Testis (tissue), 3 donors: ENCODE results near the gene SNRPN. TPM values are rescaled to one million over a fixed set of nuclear protein-coding genes. Genes with fewer than 3 reads are reported as not detected.
"Not testable (repeated sequence)": the region's sequence is repeated elsewhere in the genome, so short reads cannot be mapped to it uniquely, and the experiment has no call there.

Experiments
- DNase-seq: peaks from one replicate; pipeline ENCODE4 v3.0.0-alpha.2; 2019
- H3K27ac ChIP-seq, 2 donors: fragments of 200-600 bp; sonication (generic); one replicate each; pipeline ENCODE4 v1.5.1; 2019
- H3K27me3 ChIP-seq: fragments of 200-600 bp; sonication (generic); one replicate; pipeline ENCODE4 v1.5.1; 2019
- H3K36me3 ChIP-seq: fragments of 200-600 bp; sonication (generic); one replicate; pipeline ENCODE4 v1.5.1; 2017; ENCODE audit warnings: low read depth; ENCODE audit errors: missing control alignments
- H3K4me1 ChIP-seq: fragments of 200-600 bp; sonication (generic); one replicate; pipeline ENCODE4 v1.5.1; 2019
- H3K4me3 ChIP-seq, 2 donors: fragments of 200-600 bp; sonication (generic); one replicate each; pipeline ENCODE4 v1.5.1; 2017 to 2019
- H3K9me3 ChIP-seq: fragments of 200-600 bp; sonication (generic); one replicate; pipeline ENCODE4 v1.5.1; 2017
- POLR2A ChIP-seq: fragments of 450-650 bp; IDR thresholded peaks from one replicate; pipeline ENCODE4 v1.6.1; 2017; ENCODE audit warnings: antibody characterized with exemption, mild to moderate bottlenecking, moderate library complexity
- WGBS, 2 donors: methylation state at CpG; one replicate each; pipeline ENCODE4 v1.1.5; 2018; 5-methylcytosine and 5-hydroxymethylcytosine counted together
- intact Hi-C: fragments of 100-400 bp; cut with DNase I; formaldehyde crosslinking; loops from one replicate; pipeline ENCODE4 v1.15.1; 2023; ENCODE audit warnings: low total_unique reads
- polyA plus RNA-seq: library from polyadenylated mRNA; stranded (reverse); fragments of 350-450 nt; fragmentation: Illumina TruSeq; extraction: RNeasy Lipid Tissue Mini Kit (QIAGEN cat#74804); gene quantifications from one replicate; pipeline ENCODE4 v1.2.3, GENCODE V29; 2014; ENCODE audit warnings: low read depth, low replicate concordance; ENCODE audit not compliant: insufficient read depth
- total RNA-seq, 2 donors: library from RNA; depleted of rRNA; stranded (reverse); fragments of >200 nt; gene quantifications; one replicate each; pipeline ENCODE4 v1.2.3, GENCODE V29; 2016
- TF ChIP-seq, protein P1 (sequence below), 3 experiments: fragments of 450-650 bp in 2 of 3; fragments of 200-600 bp in 1 of 3; sonication (generic) in 1 of 3; IDR thresholded peaks; one replicate each; pipeline ENCODE4 v1.5.1; 2016 to 2019; ENCODE audit warnings: antibody characterized with exemption in 3 of 3, mild to moderate bottlenecking in 2 of 3, moderate library complexity in 1 of 3

Gene SNRPN
- total and polyA plus RNA-seq, 3 donors from 2014 or later = 127 to 180 (median 132) TPM

DNA sequence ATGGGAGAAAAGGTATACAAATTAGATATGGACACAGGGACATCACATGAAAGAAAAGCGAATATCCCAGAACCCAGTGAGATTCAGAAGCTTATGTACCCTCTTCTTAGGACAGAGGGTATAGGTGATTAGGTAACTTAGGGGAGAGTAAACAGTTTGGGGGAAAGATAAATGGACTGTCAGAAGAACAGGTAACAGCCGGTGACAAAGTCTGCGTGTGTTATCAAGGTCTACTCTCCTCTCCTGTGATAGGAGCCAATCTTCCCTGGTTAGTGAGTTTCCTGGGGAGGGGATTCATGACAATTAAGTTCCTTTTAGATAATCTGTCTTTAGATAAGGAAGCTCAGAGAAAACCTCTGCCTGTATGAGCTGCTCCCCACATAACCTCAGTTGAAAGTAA is 30.6 kb upstream of the SNRPN start:
- H3K27me3 ChIP-seq = no peaks in the 10 kb centered on the region
- 76 to 77% methylated on average over 3 of the region's 3 CpGs for WGBS, 2 donors
- no peak for DNase-seq
- H3K36me3 ChIP-seq = no peaks in the 10 kb centered on the region
- TF ChIP-seq POLR2A = no peak
- TF ChIP-seq, protein P1, sequence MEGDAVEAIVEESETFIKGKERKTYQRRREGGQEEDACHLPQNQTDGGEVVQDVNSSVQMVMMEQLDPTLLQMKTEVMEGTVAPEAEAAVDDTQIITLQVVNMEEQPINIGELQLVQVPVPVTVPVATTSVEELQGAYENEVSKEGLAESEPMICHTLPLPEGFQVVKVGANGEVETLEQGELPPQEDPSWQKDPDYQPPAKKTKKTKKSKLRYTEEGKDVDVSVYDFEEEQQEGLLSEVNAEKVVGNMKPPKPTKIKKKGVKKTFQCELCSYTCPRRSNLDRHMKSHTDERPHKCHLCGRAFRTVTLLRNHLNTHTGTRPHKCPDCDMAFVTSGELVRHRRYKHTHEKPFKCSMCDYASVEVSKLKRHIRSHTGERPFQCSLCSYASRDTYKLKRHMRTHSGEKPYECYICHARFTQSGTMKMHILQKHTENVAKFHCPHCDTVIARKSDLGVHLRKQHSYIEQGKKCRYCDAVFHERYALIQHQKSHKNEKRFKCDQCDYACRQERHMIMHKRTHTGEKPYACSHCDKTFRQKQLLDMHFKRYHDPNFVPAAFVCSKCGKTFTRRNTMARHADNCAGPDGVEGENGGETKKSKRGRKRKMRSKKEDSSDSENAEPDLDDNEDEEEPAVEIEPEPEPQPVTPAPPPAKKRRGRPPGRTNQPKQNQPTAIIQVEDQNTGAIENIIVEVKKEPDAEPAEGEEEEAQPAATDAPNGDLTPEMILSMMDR (IDR thresholded peaks at IDR 0.05) = no peak
- H3K27ac ChIP-seq = no peak overlapping the region
- no peak overlapping the region for H3K4me3 ChIP-seq
- H3K9me3 ChIP-seq = no peaks in the 10 kb centered on the region
- no peaks in the 10 kb centered on the region for H3K4me1 ChIP-seq
- intact Hi-C loops = no loop called here

GRCh38 chr15:24924621-24925020 is 30.2 kb upstream of the SNRPN start:
- intact Hi-C loops = no loop called here
- 70 to 74% methylated on average over 2 of the region's 2 CpGs for WGBS, 2 donors

DNA sequence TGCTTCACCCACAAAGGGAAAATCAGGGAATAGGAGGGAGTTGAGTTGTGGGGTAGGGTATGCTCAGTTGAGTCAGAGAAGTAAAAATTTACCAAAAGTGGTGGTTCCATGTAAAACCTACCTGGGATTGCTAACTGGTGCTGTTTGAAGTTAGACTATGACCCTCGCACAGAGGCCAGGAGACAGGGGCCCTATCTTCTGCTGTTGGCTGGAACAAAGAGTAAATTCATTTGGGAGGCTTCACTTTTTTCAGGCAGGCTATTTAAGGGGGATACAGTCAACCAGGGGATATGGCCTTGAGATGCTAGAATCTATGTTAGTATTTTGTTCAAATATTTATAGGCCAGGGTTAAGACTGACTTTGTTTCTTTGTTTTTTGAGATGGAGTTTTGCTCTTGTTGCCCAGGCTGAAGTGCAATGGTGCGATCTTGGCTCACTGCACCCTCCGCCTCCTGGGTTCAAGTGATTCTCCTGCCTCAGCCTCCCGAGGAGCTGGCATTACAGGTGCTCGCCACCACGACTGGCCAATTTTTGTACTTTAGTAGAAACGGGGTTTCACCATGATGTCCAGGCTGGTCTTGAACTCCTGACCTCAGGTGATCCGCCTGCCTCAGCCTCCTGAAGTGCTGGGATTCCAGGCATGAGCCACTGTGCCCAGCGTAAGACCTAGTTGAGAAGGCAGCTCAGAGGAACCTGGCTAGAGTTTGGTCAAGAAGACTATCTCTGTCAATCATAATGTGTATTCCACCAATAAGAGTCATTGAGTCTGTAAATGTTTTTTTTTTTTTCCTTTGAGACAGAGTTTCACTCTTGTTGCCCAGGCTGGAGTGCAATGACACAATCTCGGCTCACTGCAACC is 22.7 kb upstream of the SNRPN start:
- H3K4me3 ChIP-seq, DNase-seq, H3K27me3 ChIP-seq, intact Hi-C loops, H3K9me3 ChIP-seq, H3K27ac ChIP-seq, H3K4me1 ChIP-seq, H3K36me3 ChIP-seq: not testable (repeated sequence)
- WGBS, 2 donors = 83 to 87% methylated on average over 10 of the region's 10 CpGs

More at GRCh38 chr15:24924621-24925020, 30.2 kb upstream of the SNRPN start:
- Histone ChIP-seq H3K27me3 (no peaks in the 10 kb centered on the region), H3K4me3 (no peak overlapping the region), H3K27ac (no peak overlapping the region), H3K4me1 (no peaks in the 10 kb centered on the region), H3K36me3 (no peaks in the 10 kb centered on the region), H3K9me3 (no peaks in the 10 kb centered on the region)
- TF ChIP-seq, protein P1 (IDR thresholded peaks at IDR 0.05) = no peak
- no peak for TF ChIP-seq POLR2A
- DNase-seq = no peak

GRCh38 chr15:24933716-24934115 is 21.1 kb upstream of the SNRPN start:
- TF ChIP-seq, protein P1 (IDR thresholded peaks at IDR 0.05) = no peak
- no peak for TF ChIP-seq POLR2A
- Histone ChIP-seq H3K27me3 (no peaks in the 10 kb centered on the region), H3K9me3 (no peaks in the 10 kb centered on the region), H3K36me3 (no peaks in the 10 kb centered on the region), H3K27ac (no peak overlapping the region), H3K4me1 (no peaks in the 10 kb centered on the region), H3K4me3 (no peak overlapping the region)
- intact Hi-C loops = no loop called here
- no peak for DNase-seq
- 84 to 89% methylated on average over 7 of the region's 7 CpGs for WGBS, 2 donors

DNA sequence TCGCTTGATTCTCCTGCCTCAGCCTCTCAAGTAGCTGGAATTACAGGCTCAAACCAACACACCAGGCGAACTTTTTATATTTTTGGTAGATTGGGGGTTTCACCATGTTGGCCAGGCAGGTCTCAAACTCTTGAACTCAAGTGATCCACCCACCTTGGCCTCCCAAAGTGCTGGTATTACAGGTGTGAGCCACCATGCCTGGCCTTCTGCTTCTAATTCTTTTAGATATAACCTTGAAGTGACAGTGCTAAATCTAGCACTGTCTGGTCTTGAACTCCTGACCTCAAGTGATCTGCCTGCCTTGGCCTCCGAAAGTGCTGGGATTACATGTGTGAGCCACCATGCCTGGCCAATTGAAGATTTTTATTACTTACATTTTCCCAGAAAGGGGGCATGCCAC is 16.6 kb upstream of the SNRPN start:
- 75 to 81% methylated on average over 3 of the region's 3 CpGs for WGBS, 2 donors
- H3K27me3 ChIP-seq, H3K36me3 ChIP-seq, intact Hi-C loops, H3K4me1 ChIP-seq, H3K27ac ChIP-seq, H3K9me3 ChIP-seq, H3K4me3 ChIP-seq, DNase-seq: not testable (repeated sequence)

DNA sequence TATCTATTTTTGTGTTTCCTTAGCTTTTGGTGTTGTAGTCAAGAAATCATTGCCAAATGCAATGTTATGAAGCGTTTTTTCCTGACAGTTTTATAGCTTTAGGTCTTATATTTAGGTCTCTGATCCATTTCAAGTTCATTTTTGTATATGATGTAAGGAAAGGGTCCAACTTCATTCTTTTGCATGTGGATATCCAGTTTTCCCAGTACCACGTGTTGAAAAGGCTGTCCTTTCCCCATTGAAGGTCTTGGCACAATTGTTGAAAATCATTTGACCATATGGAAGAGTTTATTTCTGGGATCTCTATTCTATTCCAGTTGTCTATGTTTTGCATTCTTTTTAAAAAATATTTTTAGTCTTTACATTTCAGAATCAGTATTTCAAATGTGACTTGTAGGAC is 14.6 kb upstream of the SNRPN start:
- no peaks in the 10 kb centered on the region for H3K9me3 ChIP-seq
- DNase-seq = no peak
- no peak overlapping the region for H3K27ac ChIP-seq
- intact Hi-C loops = no loop called here
- TF ChIP-seq POLR2A = no peak
- TF ChIP-seq, protein P1 (IDR thresholded peaks at IDR 0.05) = no peak
- no peaks in the 10 kb centered on the region for H3K27me3 ChIP-seq
- no peak overlapping the region for H3K4me3 ChIP-seq
- H3K36me3 ChIP-seq = no peaks in the 10 kb centered on the region
- 51 to 63% methylated on average over 2 of the region's 2 CpGs for WGBS, 2 donors
- H3K4me1 ChIP-seq = no peaks in the 10 kb centered on the region
